ENCODE measurements around the gene CCDC142.
"Not testable (repeated sequence)": the region's sequence is repeated elsewhere in the genome, so short reads cannot be mapped to it uniquely, and the experiment has no call there.

CCDC142 gene

DNA sequence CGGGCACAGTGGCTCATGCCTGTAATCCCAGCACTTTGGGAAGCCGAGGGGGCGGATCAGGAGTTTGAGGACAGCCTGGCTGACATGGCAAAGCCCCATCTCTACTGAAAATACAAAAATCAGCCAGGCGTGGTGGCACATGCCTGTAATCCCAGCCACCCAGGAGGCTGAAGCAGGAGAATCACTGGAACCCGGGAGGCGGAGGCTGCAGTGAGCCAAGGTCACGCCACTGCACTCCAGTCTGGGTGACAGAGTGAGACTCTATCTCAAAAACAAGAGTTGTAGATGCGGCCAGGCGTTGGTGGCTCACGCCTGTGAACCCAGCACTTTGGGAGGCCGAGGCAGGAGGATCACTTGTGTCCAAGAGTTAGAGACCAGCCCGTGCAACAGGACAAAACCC lies 12.1 kb downstream of the CCDC142 start:
- not testable (repeated sequence) for DNase-seq

DNA sequence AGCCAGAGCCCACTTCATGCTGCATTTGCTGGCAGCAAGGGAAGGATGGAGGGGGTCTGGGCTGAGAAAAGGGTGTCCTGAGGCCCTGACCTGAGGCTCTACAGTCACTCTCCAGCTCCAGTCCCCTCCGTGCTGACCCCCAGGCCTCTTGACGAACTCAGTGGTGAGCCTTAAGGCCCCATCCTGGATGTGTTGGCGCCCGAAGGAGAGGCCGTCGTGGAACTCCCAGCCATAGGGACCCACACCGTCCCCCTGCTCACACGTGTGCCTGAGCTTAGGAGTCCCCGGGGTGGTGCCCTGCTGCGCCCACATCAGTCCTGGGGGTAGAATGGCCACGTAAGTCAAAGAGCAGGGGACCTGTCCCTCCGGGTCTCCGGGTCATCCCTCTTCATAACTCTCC lies 18.4 kb downstream of the CCDC142 start:
- DNase-seq: no peak

DNA sequence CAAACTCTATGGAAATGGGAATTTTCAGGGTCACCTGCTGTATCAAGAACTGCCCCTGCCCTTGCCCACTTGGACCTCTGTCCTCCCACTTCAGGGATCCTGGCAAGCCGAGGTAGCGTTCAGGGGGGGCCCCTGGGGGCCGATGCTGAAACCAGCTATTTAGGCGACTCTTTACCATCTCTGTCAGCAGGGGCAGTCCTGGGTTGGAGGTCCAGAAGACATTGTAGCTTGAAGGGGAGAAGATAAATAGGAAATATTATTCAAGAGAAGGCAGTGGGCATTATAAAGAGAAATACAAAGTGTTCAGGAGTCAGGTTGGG lies 20.1 kb downstream of the CCDC142 start:
- no peak for DNase-seq

DNA sequence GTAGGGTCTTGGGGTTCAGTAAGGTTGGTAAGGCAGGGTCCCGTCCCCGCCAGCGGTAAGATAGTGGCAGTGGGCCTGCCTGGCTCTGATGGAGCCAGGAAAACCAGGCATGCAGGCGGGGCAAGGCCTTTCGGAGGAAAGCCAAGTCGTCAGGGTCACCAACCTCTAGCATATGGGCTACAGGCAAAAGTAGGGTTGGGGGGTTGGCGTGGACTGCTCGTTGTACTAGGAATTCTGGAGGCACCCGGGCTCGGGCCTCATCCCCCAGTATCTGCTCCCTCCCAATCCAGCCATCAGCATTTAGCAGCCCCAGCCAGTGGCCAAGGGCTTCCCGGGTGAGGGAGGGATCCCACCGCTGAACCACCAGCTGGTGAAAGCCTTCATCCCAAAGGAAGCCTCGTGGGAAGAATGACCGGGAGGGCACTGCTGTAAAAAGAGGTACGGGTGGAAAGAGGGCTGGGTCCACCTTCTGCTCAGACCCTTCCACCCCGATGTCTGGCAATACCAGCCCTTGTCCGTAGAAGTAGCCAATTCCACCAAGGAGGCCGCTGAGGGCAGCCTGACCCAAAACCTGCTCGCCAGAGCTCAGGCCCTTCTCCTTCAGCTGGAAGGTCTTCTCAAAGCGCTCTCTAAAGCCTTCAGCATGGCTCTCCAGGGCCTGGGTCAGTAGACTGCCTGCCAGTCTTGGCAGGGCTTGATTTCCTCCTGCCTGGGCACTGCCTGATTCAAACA lies 20.6 kb downstream of the CCDC142 start:
- DNase-seq: no peak

DNA sequence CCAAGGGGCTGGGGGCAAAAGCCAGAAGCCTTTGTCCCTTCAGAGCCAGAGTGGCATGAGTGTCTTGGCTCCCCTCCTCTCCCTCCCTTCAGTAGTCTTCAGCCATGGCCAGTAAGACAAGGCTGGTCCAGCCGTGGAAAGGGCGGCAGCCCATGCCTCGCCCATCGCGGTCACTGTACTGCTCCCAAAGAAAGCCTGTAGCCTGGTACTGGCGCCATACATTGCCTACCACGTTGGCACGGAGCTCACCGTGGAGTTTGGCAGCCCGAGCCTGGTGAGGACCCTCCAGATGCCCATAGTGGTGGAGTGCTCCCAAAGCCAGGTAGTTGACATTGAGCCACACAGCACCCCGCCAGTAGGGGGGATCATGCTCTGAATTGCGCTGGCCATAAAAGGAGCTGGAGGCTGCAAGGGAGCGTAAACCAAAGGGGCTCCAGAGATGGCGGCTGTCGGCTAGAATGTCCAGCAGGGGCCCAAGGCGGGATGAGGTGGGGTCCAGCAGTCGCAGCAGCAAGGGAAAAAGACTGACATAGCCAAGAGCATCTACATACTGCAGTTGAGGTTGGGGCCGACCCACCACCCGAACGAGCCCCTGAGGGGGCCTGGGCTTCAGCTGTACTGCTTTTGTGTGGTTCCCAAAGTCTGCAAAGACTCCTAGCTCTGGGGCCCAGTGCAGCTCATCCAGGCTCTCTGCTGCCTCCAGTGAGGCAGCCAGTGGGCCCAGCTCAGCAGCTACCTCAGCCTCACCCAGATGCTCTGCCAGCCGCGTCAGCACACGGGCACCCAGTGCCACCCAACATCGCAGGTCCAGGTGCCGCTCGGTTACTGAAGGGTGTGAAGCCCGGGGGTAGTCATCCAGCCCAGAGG lies 21.4 kb downstream of the CCDC142 start:
- no peak for DNase-seq

DNA sequence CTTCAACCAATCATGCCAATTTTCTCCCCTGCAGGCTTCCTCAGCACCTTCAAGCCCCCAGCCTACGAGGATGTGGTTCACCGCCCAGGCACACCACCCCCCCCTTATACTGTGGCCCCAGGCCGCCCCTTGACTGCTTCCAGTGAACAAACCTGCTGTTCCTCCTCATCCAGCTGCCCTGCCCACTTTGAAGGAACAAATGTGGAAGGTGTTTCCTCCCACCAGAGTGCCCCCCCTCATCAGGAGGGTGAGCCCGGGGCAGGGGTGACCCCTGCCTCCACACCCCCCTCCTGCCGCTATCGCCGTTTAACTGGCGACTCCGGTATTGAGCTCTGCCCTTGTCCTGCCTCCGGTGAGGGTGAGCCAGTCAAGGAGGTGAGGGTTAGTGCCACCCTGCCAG lies 22.6 kb downstream of the CCDC142 start:
- DNase-seq: not testable (repeated sequence)

DNA sequence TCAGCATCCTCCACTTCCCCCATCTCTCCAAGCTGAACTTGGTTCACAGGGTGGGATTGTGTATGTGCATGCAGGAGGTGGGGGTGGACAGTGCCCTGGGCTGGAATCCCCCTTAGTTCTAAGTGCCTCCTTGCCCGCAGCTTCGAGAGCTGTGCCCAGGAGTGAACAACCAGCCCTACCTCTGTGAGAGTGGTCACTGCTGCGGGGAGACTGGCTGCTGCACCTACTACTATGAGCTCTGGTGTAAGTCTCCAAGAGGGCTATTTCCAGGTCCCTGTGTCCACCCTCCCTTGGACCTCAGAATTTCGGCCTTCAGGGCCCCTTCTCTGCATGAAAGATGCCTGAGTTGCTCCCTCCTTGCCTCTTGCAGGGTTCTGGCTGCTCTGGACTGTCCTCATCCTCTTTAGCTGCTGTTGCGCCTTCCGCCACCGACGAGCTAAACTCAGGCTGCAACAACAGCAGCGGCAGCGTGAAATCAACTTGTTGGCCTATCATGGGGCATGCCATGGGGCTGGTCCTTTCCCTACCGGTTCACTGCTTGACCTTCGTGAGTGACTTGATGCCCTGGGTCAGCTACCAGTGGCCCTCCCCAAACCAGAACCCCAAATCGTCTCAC lies 23.2 kb downstream of the CCDC142 start:
- DNase-seq: not testable (repeated sequence)

DNA sequence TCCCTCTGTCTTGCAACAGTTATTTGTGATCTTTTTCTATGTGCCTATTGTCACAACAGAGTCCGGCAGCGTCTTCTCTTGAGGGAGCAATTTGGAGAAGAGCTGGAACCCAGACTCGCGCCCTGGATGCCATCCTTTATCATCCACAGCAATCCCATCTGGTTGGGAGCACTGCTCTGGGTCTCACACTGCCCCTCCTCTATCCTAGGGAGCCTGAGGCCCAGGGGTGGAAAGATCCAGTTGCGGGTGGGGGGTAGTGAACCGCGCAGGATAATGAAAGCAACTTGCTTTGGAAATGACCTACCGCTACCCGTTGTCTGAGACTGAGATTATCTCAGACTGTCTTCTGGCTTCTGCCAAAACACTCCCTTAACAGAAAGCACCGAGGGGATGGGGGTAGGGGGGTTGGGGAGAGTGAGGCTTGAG lies 23.8 kb downstream of the CCDC142 start:
- no peak for DNase-seq

DNA sequence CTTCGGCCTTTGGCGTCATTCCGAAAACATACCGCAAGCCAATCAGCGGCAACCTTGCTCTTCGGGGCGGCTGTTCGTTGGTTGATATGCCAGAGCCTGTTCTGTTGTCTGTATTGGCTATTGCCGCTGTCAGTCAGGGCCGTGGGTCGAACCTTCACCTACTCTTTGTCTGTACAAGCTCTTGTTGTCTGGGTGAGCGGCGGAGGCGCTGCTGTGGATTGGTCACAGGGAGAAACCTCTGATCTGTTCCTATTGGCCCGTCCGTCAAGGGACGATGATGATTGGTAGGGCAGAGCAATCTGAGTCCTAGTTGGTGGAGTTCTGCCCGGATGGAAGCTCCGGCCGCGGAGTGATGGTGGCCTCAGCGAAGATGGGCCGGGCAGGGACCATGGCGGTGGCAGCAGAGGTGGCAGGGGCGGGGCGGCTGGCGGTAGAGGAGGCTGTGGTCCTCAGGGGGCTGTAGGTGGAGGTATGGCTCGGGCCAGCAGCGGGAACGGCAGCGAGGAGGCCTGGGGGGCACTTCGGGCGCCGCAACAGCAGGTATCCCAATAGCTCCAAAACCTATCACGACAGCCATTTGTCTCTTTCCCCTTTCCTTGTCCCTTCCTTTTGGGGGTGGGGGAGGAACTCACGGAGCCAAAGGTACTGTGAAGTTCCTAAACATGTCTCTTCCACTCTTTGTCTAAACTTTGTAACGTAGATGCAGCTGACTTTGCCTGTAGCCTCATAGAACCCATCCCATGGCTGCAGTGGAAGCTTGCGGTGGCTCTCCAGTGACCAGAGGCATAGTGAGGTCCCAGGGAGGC lies 24.5 kb downstream of the CCDC142 start, which contains the start of gene WBP1:
TSS of gene WBP1 (plus strand) at position 307 of the 806 bp plus-strand sequence. CDS start at position 472, 165 bp downstream.
- DNase-seq: peak; percentile 100

DNA sequence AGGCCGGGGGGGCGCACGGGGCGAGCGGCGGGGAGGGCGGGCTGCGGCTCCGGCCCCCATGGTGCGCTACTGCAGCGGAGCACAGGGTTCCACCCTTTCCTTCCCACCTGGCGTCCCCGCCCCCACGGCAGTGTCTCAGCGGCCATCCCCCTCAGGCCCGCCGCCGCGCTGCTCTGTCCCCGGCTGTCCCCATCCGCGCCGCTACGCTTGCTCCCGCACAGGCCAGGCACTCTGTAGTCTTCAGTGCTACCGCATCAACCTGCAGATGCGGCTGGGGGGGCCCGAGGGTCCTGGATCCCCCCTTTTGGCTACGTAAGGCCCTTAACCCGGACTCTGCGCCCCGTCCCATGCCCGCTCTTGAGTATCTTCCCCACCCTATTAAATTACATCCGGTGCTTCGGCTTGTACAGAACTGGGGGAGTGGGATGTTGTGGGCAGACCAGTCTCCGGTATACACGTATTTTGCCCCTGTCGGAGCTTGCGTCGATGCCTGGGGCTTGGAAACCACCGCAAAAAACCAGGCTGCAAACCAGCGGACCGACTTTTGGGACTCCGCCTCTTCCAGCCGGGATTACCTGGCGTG lies 25.2 kb downstream of the CCDC142 start:
- DNase-seq: peak; percentile 24

DNA sequence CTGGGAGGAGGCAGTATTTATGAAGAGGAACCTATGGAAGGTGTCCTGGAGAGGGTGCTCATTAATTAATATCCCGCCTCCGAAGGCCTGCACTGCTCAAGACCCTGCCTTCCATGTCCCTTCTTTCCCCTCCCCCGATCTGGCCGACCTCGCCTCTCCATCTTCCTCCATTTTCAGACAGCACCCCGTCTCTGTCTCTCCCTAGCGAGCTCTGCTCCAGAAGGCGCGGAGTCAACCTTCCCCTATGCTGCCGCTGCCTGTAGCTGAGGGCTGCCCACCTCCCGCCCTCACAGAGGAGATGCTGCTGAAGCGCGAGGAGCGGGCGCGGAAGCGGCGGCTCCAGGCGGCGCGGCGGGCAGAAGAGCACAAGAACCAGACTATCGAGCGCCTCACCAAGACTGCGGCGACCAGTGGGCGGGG lies 25.7 kb downstream of the CCDC142 start:
- peak; percentile 17 for DNase-seq

DNA sequence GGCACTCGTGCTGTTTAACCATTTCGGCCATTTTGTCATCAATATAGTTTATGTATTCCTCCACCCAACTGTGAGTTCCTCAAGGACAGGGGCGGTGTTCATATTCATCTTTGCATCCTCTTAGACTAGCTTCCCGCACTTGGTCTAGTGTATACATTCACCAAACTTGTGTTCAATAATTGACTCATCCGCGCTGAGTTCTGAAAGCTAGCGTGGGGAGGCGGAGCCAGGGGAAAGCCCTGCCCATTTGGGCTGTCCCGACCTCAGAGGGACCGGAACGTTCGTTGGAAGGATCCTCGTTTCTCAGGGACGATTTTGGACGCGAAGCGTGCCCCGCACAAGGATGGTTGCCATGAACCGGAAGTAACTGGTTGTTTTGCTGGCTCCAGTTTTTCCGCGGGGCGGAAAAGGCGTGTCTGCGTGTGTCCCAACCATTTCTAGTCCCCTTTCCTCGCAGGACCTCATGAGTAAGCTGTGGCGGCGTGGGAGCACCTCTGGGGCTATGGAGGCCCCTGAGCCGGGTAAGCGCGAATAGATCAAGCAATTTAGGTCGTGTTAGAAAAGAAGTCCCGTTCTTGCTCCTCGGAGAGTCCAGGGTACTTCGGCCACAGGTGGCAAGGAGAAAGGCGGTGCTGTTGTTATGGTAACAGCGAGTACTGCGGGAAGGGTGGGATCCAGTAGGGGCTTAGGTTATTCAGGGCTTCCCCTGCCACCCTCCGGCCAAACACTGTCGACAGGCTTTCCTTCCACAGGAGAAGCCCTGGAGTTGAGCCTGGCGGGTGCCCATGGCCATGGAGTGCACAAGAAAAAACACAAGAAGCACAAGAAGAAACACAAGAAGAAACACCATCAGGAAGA lies 27.9 kb downstream of the CCDC142 start, which contains the start of gene INO80B:
TSS of gene INO80B (plus strand) at position 434 of the 858 bp plus-strand sequence. CDS start at position 464, 30 bp downstream.
- DNase-seq: peak; percentile 98

DNA sequence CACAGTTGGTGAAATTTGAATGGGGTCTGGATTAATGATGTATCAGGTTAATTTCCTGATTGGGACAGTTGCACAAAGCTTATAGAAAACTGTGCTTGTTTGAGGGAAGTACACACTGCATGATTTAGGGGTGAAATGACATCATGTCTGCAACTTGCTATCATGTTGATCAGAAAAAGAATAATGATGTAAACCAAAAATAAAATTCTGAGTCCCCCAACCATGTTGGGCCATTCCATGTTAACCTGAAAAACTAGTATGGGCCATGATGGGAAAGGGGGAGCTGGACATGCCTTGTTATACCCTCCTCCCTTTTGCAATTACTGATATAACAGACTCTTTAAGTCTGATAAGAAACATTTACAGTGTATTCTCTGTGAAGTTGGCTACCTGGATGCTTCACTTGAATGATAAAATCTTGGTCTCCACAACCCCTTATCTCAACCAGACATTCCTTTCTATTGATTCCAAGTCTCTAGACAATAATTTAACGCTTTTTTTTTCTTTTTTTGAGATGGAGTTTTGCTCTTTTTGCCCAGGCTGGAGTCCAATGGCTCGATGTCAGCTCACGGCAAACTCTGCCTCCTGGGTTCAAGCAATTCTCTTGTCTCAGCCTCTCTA lies 32.1 kb downstream of the CCDC142 start:
- DNase-seq: no peak

DNA sequence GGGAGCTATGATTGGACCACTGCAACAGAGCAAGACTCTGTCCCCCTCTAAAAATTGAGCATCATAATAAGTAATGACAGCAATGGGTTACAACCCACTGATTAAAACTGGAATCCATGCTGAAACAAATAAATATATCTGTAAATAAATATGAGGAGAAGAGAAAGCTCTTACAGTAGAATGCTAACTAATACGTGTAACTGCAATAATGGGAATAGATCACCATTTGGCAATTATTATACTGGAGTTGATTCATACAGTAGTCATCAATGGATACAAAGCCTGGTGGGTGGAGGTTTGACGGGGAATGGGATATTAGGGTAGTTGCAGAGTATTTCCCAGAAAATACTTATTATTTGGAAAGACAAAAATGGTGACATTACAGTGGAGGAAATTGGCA lies 34.0 kb downstream of the CCDC142 start:
- DNase-seq: no peak

DNA sequence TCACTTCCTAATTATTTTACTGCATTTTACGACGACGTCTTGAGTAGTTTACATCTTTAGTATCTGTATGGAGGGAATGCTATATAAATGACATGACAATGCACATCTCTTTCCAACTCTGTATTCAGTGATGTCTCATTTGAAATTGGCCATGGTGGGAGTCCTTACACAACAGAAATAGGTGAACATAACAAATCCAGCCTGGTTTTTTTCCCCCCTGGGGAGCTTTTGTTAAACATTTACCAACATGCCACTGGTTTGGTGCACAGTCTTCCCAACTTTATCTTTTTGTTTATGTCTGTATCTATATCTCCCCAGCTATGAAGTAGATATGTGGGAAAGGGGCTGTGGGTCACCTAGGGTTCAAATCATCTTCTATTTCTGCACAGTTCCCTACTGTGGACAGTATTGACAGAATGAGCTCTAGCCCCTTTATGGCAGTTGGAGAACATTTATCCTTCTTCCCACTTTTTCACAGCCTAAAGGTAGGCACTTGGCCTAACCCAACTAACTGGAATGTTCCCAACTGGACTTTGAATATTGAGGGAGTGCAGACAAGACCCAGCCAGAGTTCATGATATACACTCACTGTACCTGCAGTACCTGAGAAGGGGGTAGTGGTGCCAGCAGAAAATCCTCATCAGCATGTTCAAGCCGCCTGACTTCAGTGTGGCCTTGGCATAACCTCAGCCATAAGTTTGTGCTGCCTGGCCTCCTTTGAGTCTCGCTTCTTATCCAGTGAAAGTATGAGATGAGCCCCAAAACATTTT lies 35.4 kb downstream of the CCDC142 start:
- no peak for DNase-seq

DNA sequence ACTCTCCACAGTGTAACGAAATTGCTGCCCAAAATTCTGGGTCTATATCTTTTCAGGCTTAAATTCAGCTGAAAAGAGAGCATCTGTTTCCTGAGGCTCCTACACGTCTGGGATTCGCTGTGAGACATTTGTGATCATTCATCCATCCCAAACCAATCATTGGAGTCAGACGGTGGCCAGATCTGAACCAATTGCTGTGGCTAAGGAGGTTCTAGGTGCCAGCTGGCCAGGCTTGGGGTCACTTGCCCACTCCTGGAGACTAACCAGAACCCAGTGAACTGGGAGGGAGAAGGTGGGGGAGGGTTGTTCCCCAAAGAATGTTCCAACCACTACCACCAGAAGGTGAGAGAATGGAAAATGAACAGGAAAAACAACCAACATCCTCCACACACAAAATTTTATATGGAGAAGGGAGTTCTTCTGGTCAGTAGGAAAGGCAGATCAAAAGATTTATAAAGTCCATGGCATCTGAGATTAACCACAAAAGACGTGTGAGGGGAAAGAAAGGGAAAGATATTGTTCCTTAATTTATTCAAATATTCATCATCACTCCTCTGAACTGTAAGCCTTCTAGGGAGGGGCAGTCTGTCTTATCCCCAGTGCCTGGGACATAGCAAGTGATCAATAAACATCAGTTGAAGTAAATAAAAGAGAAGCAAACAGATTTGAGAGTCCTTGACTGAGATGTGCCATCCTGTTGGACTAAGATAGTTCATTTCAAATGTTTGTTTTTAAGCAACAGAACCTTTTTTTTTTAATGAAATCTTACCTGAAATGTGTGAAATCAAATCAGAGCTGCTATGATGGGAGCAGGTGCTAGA lies 38.1 kb downstream of the CCDC142 start:
- no peak for DNase-seq

DNA sequence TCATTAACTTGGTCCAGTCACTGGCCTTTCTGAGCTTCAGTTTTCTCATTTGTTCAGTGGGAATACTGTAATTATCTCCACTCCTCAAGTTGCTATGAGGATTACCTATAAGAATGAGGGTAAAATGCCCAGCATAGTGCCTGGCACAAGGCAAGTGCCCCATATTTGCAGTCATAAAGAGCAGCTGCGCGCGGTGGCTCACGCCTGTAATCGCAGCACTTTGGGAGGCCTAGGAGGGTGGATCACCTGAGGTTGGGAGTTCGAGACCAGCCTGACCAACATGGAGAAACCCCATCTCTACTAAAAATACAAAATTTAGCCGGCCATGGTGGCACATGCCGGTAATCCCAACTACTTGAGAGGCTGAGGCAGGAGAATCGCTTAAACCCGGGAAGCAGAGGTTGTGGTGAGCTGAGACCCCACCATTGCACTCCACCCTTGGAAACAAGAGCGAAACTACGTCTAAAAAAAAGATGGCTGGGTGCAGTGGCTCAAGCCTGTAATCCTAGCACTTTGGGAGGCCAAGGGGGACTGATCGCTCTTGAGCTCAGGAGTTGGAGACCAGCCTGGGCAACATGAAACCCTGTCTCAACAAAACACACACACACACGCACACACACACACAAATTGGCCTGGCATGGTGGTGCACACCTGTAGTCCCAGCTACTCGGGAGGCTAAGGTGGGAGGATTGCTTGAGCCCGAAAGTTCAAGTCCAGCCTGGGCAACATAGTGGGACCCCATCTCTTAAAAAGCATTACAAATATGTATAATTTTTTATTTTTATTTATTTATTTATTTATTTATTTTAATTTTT lies 40.1 kb downstream of the CCDC142 start:
- not testable (repeated sequence) for DNase-seq

All from fibroblast of skin of scalp (primary cell).